ENCODE results near the gene RIMBP2.

The RIMBP2 gene

DNA sequence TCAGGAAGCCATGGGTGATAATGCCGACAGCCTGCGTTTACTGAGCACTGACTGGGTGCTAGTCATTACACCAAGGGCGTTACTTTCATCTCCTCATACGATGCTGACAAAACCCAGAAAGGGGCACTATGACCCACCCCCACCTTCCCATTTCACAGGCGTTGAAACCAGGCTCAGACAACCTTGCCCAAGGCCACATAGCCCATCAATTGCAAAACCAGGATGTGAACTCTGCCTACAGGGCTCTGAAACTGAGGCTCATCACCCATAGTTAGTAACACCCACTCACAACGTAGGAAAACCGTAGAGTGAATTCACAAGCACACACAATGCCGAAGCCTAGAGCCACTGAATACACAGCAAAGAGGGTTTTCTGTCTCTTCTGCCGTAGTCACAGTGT, 119.9 kb downstream of the RIMBP2 start:
- no peak for DNase-seq (ENCODE audit: low read depth in 1 of 2, low spot score in 1 of 2)
- no peak for TF ChIP-seq SPI1 (IDR thresholded peaks at IDR 0.05; ENCODE audit: borderline replicate concordance, low read depth)
- TF ChIP-seq REST (IDR thresholded peaks at IDR 0.05; ENCODE audit: insufficient replicate concordance, low read depth), result no peak
- TF ChIP-seq, protein P1, sequence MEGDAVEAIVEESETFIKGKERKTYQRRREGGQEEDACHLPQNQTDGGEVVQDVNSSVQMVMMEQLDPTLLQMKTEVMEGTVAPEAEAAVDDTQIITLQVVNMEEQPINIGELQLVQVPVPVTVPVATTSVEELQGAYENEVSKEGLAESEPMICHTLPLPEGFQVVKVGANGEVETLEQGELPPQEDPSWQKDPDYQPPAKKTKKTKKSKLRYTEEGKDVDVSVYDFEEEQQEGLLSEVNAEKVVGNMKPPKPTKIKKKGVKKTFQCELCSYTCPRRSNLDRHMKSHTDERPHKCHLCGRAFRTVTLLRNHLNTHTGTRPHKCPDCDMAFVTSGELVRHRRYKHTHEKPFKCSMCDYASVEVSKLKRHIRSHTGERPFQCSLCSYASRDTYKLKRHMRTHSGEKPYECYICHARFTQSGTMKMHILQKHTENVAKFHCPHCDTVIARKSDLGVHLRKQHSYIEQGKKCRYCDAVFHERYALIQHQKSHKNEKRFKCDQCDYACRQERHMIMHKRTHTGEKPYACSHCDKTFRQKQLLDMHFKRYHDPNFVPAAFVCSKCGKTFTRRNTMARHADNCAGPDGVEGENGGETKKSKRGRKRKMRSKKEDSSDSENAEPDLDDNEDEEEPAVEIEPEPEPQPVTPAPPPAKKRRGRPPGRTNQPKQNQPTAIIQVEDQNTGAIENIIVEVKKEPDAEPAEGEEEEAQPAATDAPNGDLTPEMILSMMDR (IDR thresholded peaks at IDR 0.05; ENCODE audit: insufficient read depth, low read length), result no peak
- TF ChIP-seq POLR2AphosphoS5 (IDR thresholded peaks at IDR 0.05; ENCODE audit: low read depth), result no peak
- no peak for TF ChIP-seq GABPA (IDR thresholded peaks at IDR 0.05; ENCODE audit: low read depth)
- no peaks in the 10 kb centered on the region for H3K27me3 ChIP-seq (ENCODE audit: insufficient read depth, poor library complexity, severe bottlenecking)
- no peak overlapping the region for H3K27ac ChIP-seq (replicated peaks)
- H3K4me3 ChIP-seq (replicated peaks; ENCODE audit: insufficient read depth, low read length), result no peak overlapping the region

- no peaks in the 10 kb centered on the region for H3K27me3 ChIP-seq (ENCODE audit: insufficient read depth, poor library complexity, severe bottlenecking)
- no peak for DNase-seq (ENCODE audit: low read depth in 1 of 2, low spot score in 1 of 2)
- TF ChIP-seq SPI1 (IDR thresholded peaks at IDR 0.05; ENCODE audit: borderline replicate concordance, low read depth) (no peak), POLR2AphosphoS5 (IDR thresholded peaks at IDR 0.05; ENCODE audit: low read depth) (no peak), REST (IDR thresholded peaks at IDR 0.05; ENCODE audit: insufficient replicate concordance, low read depth) (no peak), GABPA (IDR thresholded peaks at IDR 0.05; ENCODE audit: low read depth) (no peak)
- TF ChIP-seq, protein P1 (IDR thresholded peaks at IDR 0.05; ENCODE audit: insufficient read depth, low read length), result no peak
Measured at GRCh38 chr12:130595566-130595965, 120.5 kb downstream of the RIMBP2 start.

GRCh38 chr12:130593056-130593455, 123.0 kb downstream of the RIMBP2 start:
- no peak for DNase-seq (ENCODE audit: low read depth in 1 of 2, low spot score in 1 of 2)
- Histone ChIP-seq H3K27ac (replicated peaks) (no peak overlapping the region), H3K4me3 (replicated peaks; ENCODE audit: insufficient read depth, low read length) (no peak overlapping the region), H3K27me3 (ENCODE audit: insufficient read depth, poor library complexity, severe bottlenecking) (no peaks in the 10 kb centered on the region)
- TF ChIP-seq POLR2AphosphoS5 (IDR thresholded peaks at IDR 0.05; ENCODE audit: low read depth) (no peak), SPI1 (IDR thresholded peaks at IDR 0.05; ENCODE audit: borderline replicate concordance, low read depth) (no peak)
- TF ChIP-seq, protein P1 (IDR thresholded peaks at IDR 0.05; ENCODE audit: insufficient read depth, low read length), result no peak

More at GRCh38 chr12:130595566-130595965, 120.5 kb downstream of the RIMBP2 start:
- Histone ChIP-seq H3K27ac (replicated peaks) (no peak overlapping the region), H3K4me3 (replicated peaks; ENCODE audit: insufficient read depth, low read length) (no peak overlapping the region)

GRCh38 chr12:130592641-130593040, 123.5 kb downstream of the RIMBP2 start:
- no peak overlapping the region for H3K27ac ChIP-seq (replicated peaks)
- TF ChIP-seq POLR2AphosphoS5 (IDR thresholded peaks at IDR 0.05; ENCODE audit: low read depth), result no peak
- no peak for TF ChIP-seq GABPA (IDR thresholded peaks at IDR 0.05; ENCODE audit: low read depth)
- no peak for TF ChIP-seq REST (IDR thresholded peaks at IDR 0.05; ENCODE audit: insufficient replicate concordance, low read depth)
- TF ChIP-seq SPI1 (IDR thresholded peaks at IDR 0.05; ENCODE audit: borderline replicate concordance, low read depth), result no peak
- TF ChIP-seq, protein P1 (IDR thresholded peaks at IDR 0.05; ENCODE audit: insufficient read depth, low read length), result no peak
- no peak overlapping the region for H3K4me3 ChIP-seq (replicated peaks; ENCODE audit: insufficient read depth, low read length)
- DNase-seq (ENCODE audit: low read depth in 1 of 2, low spot score in 1 of 2), result no peak
- H3K27me3 ChIP-seq (ENCODE audit: insufficient read depth, poor library complexity, severe bottlenecking), result no peaks in the 10 kb centered on the region

Measured in HL-60 (cell line).